Ectodermal cell (in vitro differentiated cells): ENCODE measurements around the gene MCF2L2.

Experiments
- H3K27ac ChIP-seq: 2 replicates; pipeline ENCODE4 v1.7.0; 2013; ENCODE audit warnings: mild to moderate bottlenecking, low read depth, low read length; ENCODE audit not compliant: insufficient read depth, poor library complexity, severe bottlenecking
- H3K27me3 ChIP-seq: 2 replicates; pipeline ENCODE4 v1.7.0; 2013; ENCODE audit warnings: mild to moderate bottlenecking, low read length; ENCODE audit not compliant: insufficient read depth, control insufficient read depth, poor library complexity, severe bottlenecking
- H3K36me3 ChIP-seq: one replicate; pipeline ENCODE4 v1.7.0; 2013; ENCODE audit warnings: low read length; ENCODE audit not compliant: control insufficient read depth, insufficient read depth
- H3K4me1 ChIP-seq: one replicate; pipeline ENCODE4 v1.7.0; 2013; ENCODE audit warnings: low read length; ENCODE audit not compliant: control insufficient read depth, insufficient read depth
- H3K4me3 ChIP-seq: 2 replicates; pipeline ENCODE4 v1.7.0; 2013; ENCODE audit warnings: low read depth, low read length, control low read depth; ENCODE audit not compliant: insufficient read depth
- H3K9me3 ChIP-seq: 2 replicates; pipeline ENCODE4 v1.7.0; 2013; ENCODE audit warnings: mild to moderate bottlenecking, low read length, moderate library complexity; ENCODE audit not compliant: control insufficient read depth
- WGBS, 2 experiments: methylation state at CpG; one replicate each; pipeline ENCODE4 v1.1.7; 2013; ENCODE audit warnings: missing lambda C conversion rate in 2 of 2; 5-methylcytosine and 5-hydroxymethylcytosine counted together

Gene MCF2L2

GRCh38 chr3:183285828-183286457 lies 142.5 kb downstream of the MCF2L2 start:
- WGBS, 2 experiments: 77 to 83% methylated on average over 10 of the region's 10 CpGs
- Histone ChIP-seq H3K36me3 (no peaks in the 10 kb centered on the region), H3K4me3 (no peak overlapping the region), H3K9me3 (no peaks in the 10 kb centered on the region), H3K27ac (no peak overlapping the region), H3K4me1 (no peaks in the 10 kb centered on the region), H3K27me3 (no peaks in the 10 kb centered on the region)

GRCh38 chr3:183285318-183285717 lies 143.1 kb downstream of the MCF2L2 start:
- Histone ChIP-seq H3K27ac (no peak overlapping the region), H3K4me1 (no peaks in the 10 kb centered on the region), H3K4me3 (no peak overlapping the region), H3K9me3 (no peaks in the 10 kb centered on the region), H3K36me3 (no peaks in the 10 kb centered on the region), H3K27me3 (no peaks in the 10 kb centered on the region)
- WGBS, 2 experiments: 89 to 92% methylated on average over 1 of the region's 1 CpG

DNA sequence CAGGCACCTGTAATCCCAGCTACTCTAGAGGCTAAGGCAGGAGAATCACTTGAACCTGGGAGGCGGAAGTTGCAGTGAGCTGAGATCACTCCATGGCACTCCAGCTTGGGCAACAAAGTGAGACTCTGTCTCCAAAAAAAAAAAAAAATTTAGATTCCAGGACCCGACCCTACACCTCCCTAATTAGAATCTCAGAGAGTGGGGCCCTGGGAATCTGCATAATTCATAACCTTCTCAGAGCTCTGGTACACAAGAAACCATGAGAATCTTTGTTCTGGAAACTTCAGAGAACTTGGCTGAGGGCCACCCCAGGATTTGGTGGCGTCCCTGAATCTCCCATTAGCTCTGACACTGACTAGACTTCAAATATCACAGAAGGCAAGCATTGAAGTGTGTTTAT lies 143.8 kb downstream of the MCF2L2 start:
- H3K4me3 ChIP-seq: no peak overlapping the region
- no peaks in the 10 kb centered on the region for H3K9me3 ChIP-seq
- H3K27me3 ChIP-seq: no peaks in the 10 kb centered on the region
- no peaks in the 10 kb centered on the region for H3K4me1 ChIP-seq
- H3K27ac ChIP-seq: no peak overlapping the region
- whole genome bisulfite sequencing, 2 experiments: 89 to 93% methylated on average over 3 of the region's 3 CpGs
- H3K36me3 ChIP-seq: no peaks in the 10 kb centered on the region

- WGBS, 2 experiments: 88 to 100% methylated on average over 1 of the region's 2 CpGs
- no peaks in the 10 kb centered on the region for H3K36me3 ChIP-seq
Measured at GRCh38 chr3:183283886-183284285, 144.5 kb downstream of the MCF2L2 start.

DNA sequence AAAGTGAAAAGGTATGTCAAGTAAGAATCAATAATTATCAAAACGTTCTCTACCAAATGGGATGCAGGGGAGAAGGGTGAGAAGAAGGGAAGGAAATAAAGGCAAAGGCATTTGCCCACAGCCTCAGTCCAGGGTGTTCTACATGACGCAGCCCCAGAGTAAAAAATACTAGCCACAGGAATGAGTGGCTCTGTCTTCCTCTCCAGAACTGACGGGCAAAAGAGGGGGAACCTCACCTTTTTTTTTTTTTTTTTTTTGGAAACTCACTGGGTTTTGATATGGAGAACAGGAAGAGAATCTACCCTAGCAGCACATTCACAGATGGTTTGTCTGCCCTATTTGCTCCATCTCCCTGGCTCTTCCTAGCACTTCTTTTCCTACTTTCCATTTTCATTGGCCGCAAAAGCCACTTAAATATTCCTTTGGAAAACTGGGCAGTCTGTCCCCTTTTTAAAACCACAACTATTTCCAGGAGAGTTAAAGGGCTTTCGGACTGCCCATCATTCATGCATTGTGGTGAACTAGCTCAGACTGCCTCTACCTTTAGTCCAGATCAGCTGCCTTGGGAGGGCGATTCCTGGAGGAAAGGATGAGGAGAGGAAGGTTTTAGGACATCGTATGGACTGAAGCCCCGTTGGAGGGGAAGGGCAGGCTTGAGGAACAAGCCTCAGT lies 147.2 kb downstream of the MCF2L2 start:
- no peaks in the 10 kb centered on the region for H3K36me3 ChIP-seq
- no peaks in the 10 kb centered on the region for H3K27me3 ChIP-seq
- 85 to 92% methylated on average over 8 of the region's 8 CpGs for WGBS, 2 experiments
- H3K4me1 ChIP-seq: no peaks in the 10 kb centered on the region
- H3K9me3 ChIP-seq: no peaks in the 10 kb centered on the region
- no peak overlapping the region for H3K27ac ChIP-seq
- no peak overlapping the region for H3K4me3 ChIP-seq

More at GRCh38 chr3:183283886-183284285, 144.5 kb downstream of the MCF2L2 start:
- Histone ChIP-seq H3K27me3 (no peaks in the 10 kb centered on the region), H3K27ac (no peak overlapping the region), H3K9me3 (no peaks in the 10 kb centered on the region), H3K4me1 (no peaks in the 10 kb centered on the region), H3K4me3 (no peak overlapping the region)

DNA sequence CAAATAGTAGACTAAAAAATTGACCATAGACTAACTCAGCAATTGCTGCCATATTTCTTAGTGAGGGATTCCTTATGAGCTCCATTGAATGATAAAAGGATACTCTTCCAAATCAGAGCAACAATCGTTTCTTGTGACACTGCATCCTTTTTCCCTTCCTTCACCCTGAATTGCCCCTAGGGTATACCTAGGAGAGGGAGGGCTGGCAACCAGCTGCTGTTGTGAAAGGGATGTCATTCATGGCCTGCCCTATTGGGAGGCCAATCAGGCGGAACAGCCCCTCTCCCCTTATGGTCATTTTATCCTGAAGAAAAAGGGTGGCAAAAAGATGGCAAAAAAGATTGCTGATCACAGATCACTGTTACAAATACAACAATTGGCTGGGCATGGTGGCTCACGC lies 149.0 kb downstream of the MCF2L2 start:
- no peak overlapping the region for H3K4me3 ChIP-seq
- H3K27ac ChIP-seq: no peak overlapping the region
- no peaks in the 10 kb centered on the region for H3K36me3 ChIP-seq
- no peaks in the 10 kb centered on the region for H3K4me1 ChIP-seq
- no peaks in the 10 kb centered on the region for H3K27me3 ChIP-seq
- no peaks in the 10 kb centered on the region for H3K9me3 ChIP-seq
- WGBS, 2 experiments: 75 to 80% methylated on average over 3 of the region's 3 CpGs

GRCh38 chr3:183278479-183279088 lies 149.8 kb downstream of the MCF2L2 start:
- Histone ChIP-seq H3K9me3 (no peaks in the 10 kb centered on the region), H3K36me3 (no peaks in the 10 kb centered on the region), H3K27ac (no peak overlapping the region), H3K4me3 (no peak overlapping the region), H3K27me3 (no peaks in the 10 kb centered on the region), H3K4me1 (no peaks in the 10 kb centered on the region)
- 89 to 96% methylated on average over 4 of the region's 4 CpGs for WGBS, 2 experiments

- Histone ChIP-seq H3K27me3 (no peaks in the 10 kb centered on the region), H3K27ac (no peak overlapping the region), H3K4me1 (no peaks in the 10 kb centered on the region), H3K36me3 (no peaks in the 10 kb centered on the region), H3K9me3 (no peaks in the 10 kb centered on the region), H3K4me3 (no peak overlapping the region)
- 94 to 96% methylated on average over 5 of the region's 5 CpGs for WGBS, 2 experiments
Measured at GRCh38 chr3:183277260-183277659, 151.2 kb downstream of the MCF2L2 start.

DNA sequence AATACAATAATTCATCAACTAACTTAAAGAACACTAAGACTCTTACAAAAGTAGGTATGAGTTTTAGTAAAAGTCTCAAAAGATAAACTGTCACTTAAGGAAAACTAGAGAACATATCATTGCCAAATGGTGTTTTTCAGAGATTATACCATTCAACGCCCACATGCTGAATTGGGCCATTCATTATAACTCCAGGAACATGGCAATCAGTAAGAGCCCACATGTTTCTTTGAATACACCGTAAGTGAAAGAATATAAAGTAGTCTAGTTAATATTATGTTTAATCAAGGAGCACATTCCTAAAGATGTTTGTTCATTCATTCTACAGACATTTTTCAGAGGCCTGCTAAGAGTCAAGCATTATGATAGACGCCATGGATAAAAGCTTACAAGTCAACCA lies 152.5 kb downstream of the MCF2L2 start:
- H3K36me3 ChIP-seq: no peaks in the 10 kb centered on the region
- no peaks in the 10 kb centered on the region for H3K9me3 ChIP-seq
- no peak overlapping the region for H3K27ac ChIP-seq
- no peaks in the 10 kb centered on the region for H3K4me1 ChIP-seq
- no peaks in the 10 kb centered on the region for H3K27me3 ChIP-seq
- no peak overlapping the region for H3K4me3 ChIP-seq
- 98 to 100% methylated on average over 2 of the region's 3 CpGs for WGBS, 2 experiments

- H3K36me3 ChIP-seq: no peaks in the 10 kb centered on the region
- no peaks in the 10 kb centered on the region for H3K27me3 ChIP-seq
- H3K9me3 ChIP-seq: no peaks in the 10 kb centered on the region
- H3K27ac ChIP-seq: no peak overlapping the region
- H3K4me1 ChIP-seq: no peaks in the 10 kb centered on the region
- WGBS, 2 experiments: 89 to 92% methylated on average over 2 of the region's 2 CpGs
- H3K4me3 ChIP-seq: no peak overlapping the region
Measured at GRCh38 chr3:183275418-183275817, 153.0 kb downstream of the MCF2L2 start.
